Uterus (tissue), 4 donors: Measurements from ENCODE around the gene OXSM. TPM values are rescaled to one million over a fixed set of nuclear protein-coding genes. Genes with fewer than 3 reads are reported as not detected.

ENCODE experiments used
- DNase-seq, 2 donors: peaks; one replicate each; pipeline ENCODE4 v3.0.0-alpha.2; 2019 to 2020
- H3K27ac ChIP-seq, 2 donors: fragments of 200-600 bp; sonication (generic); 1 replicate in 1 of 2; 2 replicates in 1 of 2; pipeline ENCODE4 v1.5.1; 2016 to 2018
- H3K27me3 ChIP-seq, 2 donors: fragments of 200-600 bp; sonication (generic); one replicate each; pipeline ENCODE4 v1.5.1; 2018 to 2019; ENCODE audit warnings: control low read depth in 1 of 2
- H3K36me3 ChIP-seq, 2 donors: fragments of 200-600 bp; sonication (generic); one replicate each; pipeline ENCODE4 v1.5.1; 2019; ENCODE audit warnings: control low read depth in 1 of 2
- H3K4me1 ChIP-seq, 2 donors: fragments of 200-600 bp; sonication (generic); one replicate each; pipeline ENCODE4 v1.5.1; 2018 to 2019; ENCODE audit warnings: control low read depth in 1 of 2
- H3K4me3 ChIP-seq, 2 donors: fragments of 200-600 bp; sonication (generic); 1 replicate in 1 of 2; 2 replicates in 1 of 2; pipeline ENCODE4 v1.5.1; 2018 to 2019; ENCODE audit warnings: mild to moderate bottlenecking in 1 of 2
- H3K9me3 ChIP-seq, 2 donors: fragments of 200-600 bp; sonication (generic); one replicate each; pipeline ENCODE4 v1.5.1; 2019; ENCODE audit warnings: control low read depth in 1 of 2
- POLR2A ChIP-seq, 2 donors: fragments of 450-650 bp; IDR thresholded peaks; one replicate each; pipeline ENCODE4 v1.6.1; 2016; ENCODE audit warnings: antibody characterized with exemption in 2 of 2, mild to moderate bottlenecking in 1 of 2, moderate library complexity in 1 of 2
- intact Hi-C: fragments of 100-400 bp; cut with DNase I; formaldehyde crosslinking; loops from one replicate; pipeline ENCODE4 v1.15.1; 2023; ENCODE audit warnings: low total_unique reads
- total RNA-seq, 4 donors: library from RNA; depleted of rRNA in 3 of 4; stranded (reverse); fragments of >200 nt in 3 of 4; gene quantifications; one replicate each; pipeline versions ENCODE4 v1.1.0 to v1.2.4, GENCODE V29; 2014 to 2023
- TF ChIP-seq, protein P1 (sequence below), 4 experiments: fragments of 200-600 bp in 2 of 4; fragments of 450-650 bp in 2 of 4; sonication (generic) in 2 of 4; IDR thresholded peaks; one replicate each; pipeline ENCODE4 v1.5.1; 2016 to 2019; ENCODE audit warnings: antibody characterized with exemption in 4 of 4, mild to moderate bottlenecking in 2 of 4, moderate library complexity in 1 of 4
- donor health status: DM: yes; HTN: yes; CAD: no.

Gene OXSM
- total RNA-seq, 4 donors from 2014 or later: 4.9 to 29.0 (median 12.8) TPM

DNA sequence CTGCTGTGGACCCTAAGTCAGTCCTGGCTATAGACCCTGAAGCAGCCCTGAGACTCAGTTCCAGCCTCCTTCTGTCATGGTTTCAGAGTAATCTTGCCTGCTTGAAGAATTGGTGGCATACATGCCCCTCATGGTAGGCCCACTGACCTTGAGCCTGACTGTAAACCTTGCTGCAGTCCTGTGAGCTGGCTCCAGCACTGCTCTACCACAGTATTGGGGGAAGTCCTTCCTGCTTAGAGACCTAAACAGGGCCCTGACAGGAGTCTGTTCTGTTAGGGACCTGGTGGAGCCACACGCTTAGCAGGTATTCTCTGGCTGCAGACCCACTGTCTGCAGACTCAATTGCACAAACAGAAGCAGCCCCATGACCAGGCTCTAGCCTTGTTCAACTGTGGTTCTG lies 47.1 kb downstream of the OXSM start:
- Histone ChIP-seq H3K4me1 (no peaks in the 10 kb centered on the region), H3K4me3 (no peak overlapping the region), H3K27me3 (no peaks in the 10 kb centered on the region), H3K36me3 (no peaks in the 10 kb centered on the region), H3K27ac (no peak overlapping the region), H3K9me3 (no peaks in the 10 kb centered on the region)
- intact Hi-C loops: no loop called here
- no peak for DNase-seq
- TF ChIP-seq, protein P1, sequence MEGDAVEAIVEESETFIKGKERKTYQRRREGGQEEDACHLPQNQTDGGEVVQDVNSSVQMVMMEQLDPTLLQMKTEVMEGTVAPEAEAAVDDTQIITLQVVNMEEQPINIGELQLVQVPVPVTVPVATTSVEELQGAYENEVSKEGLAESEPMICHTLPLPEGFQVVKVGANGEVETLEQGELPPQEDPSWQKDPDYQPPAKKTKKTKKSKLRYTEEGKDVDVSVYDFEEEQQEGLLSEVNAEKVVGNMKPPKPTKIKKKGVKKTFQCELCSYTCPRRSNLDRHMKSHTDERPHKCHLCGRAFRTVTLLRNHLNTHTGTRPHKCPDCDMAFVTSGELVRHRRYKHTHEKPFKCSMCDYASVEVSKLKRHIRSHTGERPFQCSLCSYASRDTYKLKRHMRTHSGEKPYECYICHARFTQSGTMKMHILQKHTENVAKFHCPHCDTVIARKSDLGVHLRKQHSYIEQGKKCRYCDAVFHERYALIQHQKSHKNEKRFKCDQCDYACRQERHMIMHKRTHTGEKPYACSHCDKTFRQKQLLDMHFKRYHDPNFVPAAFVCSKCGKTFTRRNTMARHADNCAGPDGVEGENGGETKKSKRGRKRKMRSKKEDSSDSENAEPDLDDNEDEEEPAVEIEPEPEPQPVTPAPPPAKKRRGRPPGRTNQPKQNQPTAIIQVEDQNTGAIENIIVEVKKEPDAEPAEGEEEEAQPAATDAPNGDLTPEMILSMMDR (IDR thresholded peaks at IDR 0.05): no peak

DNA sequence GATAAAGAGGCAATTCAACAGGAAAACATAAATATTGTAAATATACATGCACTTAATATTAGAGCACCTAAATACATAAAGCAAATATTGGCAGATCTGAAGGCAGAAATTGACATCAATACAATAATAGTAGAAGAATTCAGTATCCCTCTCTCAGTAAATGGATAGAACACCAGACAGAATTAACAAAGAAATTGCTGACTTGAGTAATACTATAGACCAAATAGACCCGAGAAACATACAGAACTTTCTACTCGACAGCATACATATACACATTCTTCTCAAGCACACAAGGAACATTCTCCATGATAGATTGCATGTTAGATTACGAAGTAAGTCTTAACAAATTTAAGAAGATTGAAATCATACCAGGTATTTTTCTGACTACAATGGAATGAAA lies 50.2 kb downstream of the OXSM start:
- TF ChIP-seq POLR2A (IDR thresholded peaks at IDR 0.05): no peak
- TF ChIP-seq, protein P1 (IDR thresholded peaks at IDR 0.05): no peak
- no peak for DNase-seq
- H3K27me3 ChIP-seq: no peaks in the 10 kb centered on the region
- H3K27ac ChIP-seq: no peak overlapping the region
- intact Hi-C loops: no loop called here
- H3K9me3 ChIP-seq: no peaks in the 10 kb centered on the region
- H3K4me1 ChIP-seq: no peaks in the 10 kb centered on the region
- H3K4me3 ChIP-seq: no peak overlapping the region
- H3K36me3 ChIP-seq: no peaks in the 10 kb centered on the region

DNA sequence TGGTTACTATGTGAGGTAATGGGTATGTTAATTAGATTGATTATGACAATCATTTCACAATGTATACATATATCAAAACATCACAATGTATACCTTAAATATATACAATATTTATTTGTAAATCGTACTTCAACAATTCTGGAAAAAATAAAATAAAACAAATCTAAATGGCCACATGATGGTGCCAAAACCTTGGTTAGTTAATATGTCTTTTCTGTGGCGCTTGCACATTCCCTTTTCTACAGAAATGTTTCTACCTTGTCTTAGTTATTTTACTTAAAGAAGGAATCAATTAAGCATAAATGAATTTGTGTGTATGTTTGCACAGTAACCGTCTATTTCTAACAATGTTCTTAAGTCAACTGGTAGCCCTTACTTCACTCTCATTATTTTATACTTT lies 53.4 kb downstream of the OXSM start:
- DNase-seq: no peak
- no peaks in the 10 kb centered on the region for H3K4me1 ChIP-seq
- H3K4me3 ChIP-seq: no peak overlapping the region
- no peaks in the 10 kb centered on the region for H3K9me3 ChIP-seq
- H3K36me3 ChIP-seq: no peaks in the 10 kb centered on the region
- H3K27ac ChIP-seq: no peak overlapping the region
- TF ChIP-seq POLR2A (IDR thresholded peaks at IDR 0.05): no peak
- TF ChIP-seq, protein P1 (IDR thresholded peaks at IDR 0.05): peak in 3 of 4 experiments; percentile 10 to 28 (median 21)
- H3K27me3 ChIP-seq: no peaks in the 10 kb centered on the region
- intact Hi-C loops: no loop called here

Other genes with a start within 250 kb of the OXSM start
- gene TOP2B, start 125.2 kb upstream of the OXSM start, total RNA-seq: 100 to 1,000 TPM in 2 of 4 donors, 10 to 100 TPM in 2; 56.1 to 274 (median 120) TPM
- 10 to 100 TPM in 3 of 4 donors, 1 to 10 TPM in 1; 7.4 to 59.2 (median 30.3) TPM for gene NGLY1, start 6.6 kb upstream of the OXSM start, total RNA-seq